Dermis blood vessel endothelial cell (primary cell): Measurements from ENCODE around the gene CEP164. TPM values are rescaled to one million over a fixed set of nuclear protein-coding genes. Genes with fewer than 3 reads are reported as not detected.
A peak's percentile ranks its signal among the peaks of the same experiment; 100 is the strongest.

Experiments used
- DNase-seq: peaks from one replicate; pipeline ENCODE4 v3.0.0; 2010
- total RNA-seq: library from RNA; depleted of rRNA; stranded (reverse); fragments of >200 nt; gene quantifications from 2 replicates; pipeline ENCODE4 v1.2.3, GENCODE V29; 2014

CEP164 gene
- total RNA-seq, 1 donor from 2014 or later: 24.0 TPM

- no peak for DNase-seq
These were observed 39.2 kb downstream of the CEP164 start for GRCh38 chr11:117366875-117367274.

- DNase-seq: no peak
These were observed 41.9 kb downstream of the CEP164 start for GRCh38 chr11:117369534-117369933.

- no peak for DNase-seq
These were observed 43.8 kb downstream of the CEP164 start for GRCh38 chr11:117371453-117371852.

- no peak for DNase-seq
These were observed 46.8 kb downstream of the CEP164 start for GRCh38 chr11:117374316-117375055.

GRCh38 chr11:117375960-117376359, 48.3 kb downstream of the CEP164 start:
- no peak for DNase-seq

- DNase-seq: no peak
These were observed 48.9 kb downstream of the CEP164 start for GRCh38 chr11:117376517-117376916.

- peak; percentile 90 for DNase-seq
These were observed 51.6 kb downstream of the CEP164 start for GRCh38 chr11:117378976-117379865.

GRCh38 chr11:117380676-117381075, 53.0 kb downstream of the CEP164 start:
- no peak for DNase-seq

GRCh38 chr11:117381481-117382387, 54.1 kb downstream of the CEP164 start:
- DNase-seq: no peak

GRCh38 chr11:117382746-117383145, 55.1 kb downstream of the CEP164 start:
- DNase-seq: no peak

GRCh38 chr11:117384045-117384444, 56.4 kb downstream of the CEP164 start:
- DNase-seq: peak; percentile 60

- no peak for DNase-seq
These were observed 57.8 kb downstream of the CEP164 start for GRCh38 chr11:117385471-117385870.

- DNase-seq: no peak
These were observed 58.3 kb downstream of the CEP164 start for GRCh38 chr11:117385906-117386305.

GRCh38 chr11:117387992-117388755, 60.5 kb downstream of the CEP164 start:
- no peak for DNase-seq

GRCh38 chr11:117390743-117391142, 63.1 kb downstream of the CEP164 start:
- no peak for DNase-seq

GRCh38 chr11:117391181-117391580, 63.5 kb downstream of the CEP164 start:
- DNase-seq: no peak

GRCh38 chr11:117392001-117392690, 64.5 kb downstream of the CEP164 start:
- no peak for DNase-seq

GRCh38 chr11:117392979-117393378, 65.3 kb downstream of the CEP164 start:
- DNase-seq: no peak

- DNase-seq: no peak
These were observed 66.7 kb downstream of the CEP164 start for GRCh38 chr11:117394221-117394925.

GRCh38 chr11:117395476-117395875, 67.8 kb downstream of the CEP164 start:
- DNase-seq: no peak

GRCh38 chr11:117396970-117397369, 69.3 kb downstream of the CEP164 start:
- DNase-seq: no peak
